Measurements from ENCODE around the gene SNRPB2. TPM values are rescaled to one million over a fixed set of nuclear protein-coding genes. Genes with fewer than 3 reads are reported as not detected.
A peak's percentile ranks its signal among the peaks of the same experiment; 100 is the strongest.

The SNRPB2 gene
- total RNA-seq, 4 donors from 2014 or later = 18.0 to 30.1 (median 20.7) TPM

DNA sequence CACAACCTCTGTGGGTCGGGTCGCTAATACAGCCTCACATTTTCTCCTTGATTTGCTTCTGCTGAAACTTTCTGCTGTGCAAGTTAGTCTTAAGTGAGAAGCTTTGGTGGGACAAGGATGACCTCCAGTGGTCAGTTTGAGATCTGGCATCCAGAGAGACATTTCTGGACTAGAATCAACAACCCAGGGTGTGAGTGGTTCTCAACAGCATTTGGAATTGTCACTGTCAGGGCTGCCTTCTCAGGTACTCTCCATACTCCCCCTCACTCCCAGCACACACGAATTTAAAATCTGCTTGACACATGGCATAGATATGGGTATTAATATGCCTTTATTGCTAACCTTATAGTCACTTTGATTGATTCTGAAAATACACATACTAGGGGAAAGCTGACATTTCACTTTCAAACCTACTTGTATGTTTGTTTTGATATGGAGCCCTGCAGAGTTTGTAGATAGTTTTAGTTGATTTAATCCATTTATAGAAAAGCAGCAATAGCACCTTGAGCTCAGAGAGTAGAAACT, 31.5 kb downstream of the SNRPB2 start:
- Histone ChIP-seq H3K4me3 (no peak overlapping the region), H3K36me3 (no peaks in the 10 kb centered on the region), H3K27me3 (no peaks in the 10 kb centered on the region), H3K9me3 (no peaks in the 10 kb centered on the region), H3K27ac (peak overlapping the region in 2 of 4 donors; percentile 80 to 81), H3K4me1 (peaks cover 0 to 29% (median 10%) of the 10 kb centered on the region in 4 donors)
- WGBS, 2 donors = 0 to 1% methylated on average over 3 of the region's 3 CpGs
- DNase-seq (ENCODE audit: low spot score in 2 of 2) = peak in 1 of 2 donors; percentile 61
- TF ChIP-seq CTCF (IDR thresholded peaks at IDR 0.05) (peak; percentile 51 to 83 (median 68)), POLR2A (IDR thresholded peaks at IDR 0.05) (no peak), EP300 (IDR thresholded peaks at IDR 0.05) (no peak)

- Histone ChIP-seq H3K27me3 (no peaks in the 10 kb centered on the region), H3K4me1 (peaks cover 0 to 19% (median 9%) of the 10 kb centered on the region in 4 donors), H3K27ac (no peak overlapping the region), H3K4me3 (no peak overlapping the region), H3K36me3 (no peaks in the 10 kb centered on the region), H3K9me3 (no peaks in the 10 kb centered on the region)
- DNase-seq (ENCODE audit: low spot score in 2 of 2) = no peak
- TF ChIP-seq POLR2A (IDR thresholded peaks at IDR 0.05) = no peak
- TF ChIP-seq CTCF (IDR thresholded peaks at IDR 0.05) = no peak
- TF ChIP-seq EP300 (IDR thresholded peaks at IDR 0.05) = no peak
- WGBS, 2 donors = 28 to 49% methylated on average over 4 of the region's 4 CpGs
Measured at GRCh38 chr20:16764560-16764959, 34.7 kb downstream of the SNRPB2 start.

- Histone ChIP-seq H3K36me3 (no peaks in the 10 kb centered on the region), H3K27ac (no peak overlapping the region), H3K4me3 (no peak overlapping the region), H3K4me1 (no peaks in the 10 kb centered on the region), H3K9me3 (peaks cover 0 to 8% (median 0%) of the 10 kb centered on the region in 4 donors), H3K27me3 (no peaks in the 10 kb centered on the region)
- no peak for DNase-seq (ENCODE audit: low spot score in 2 of 2)
- TF ChIP-seq POLR2A (IDR thresholded peaks at IDR 0.05) (no peak), EP300 (IDR thresholded peaks at IDR 0.05) (no peak), CTCF (IDR thresholded peaks at IDR 0.05) (no peak)
Measured at GRCh38 chr20:16771213-16771612, 41.4 kb downstream of the SNRPB2 start.

- no peaks in the 10 kb centered on the region for H3K4me1 ChIP-seq
- peaks cover 0 to 8% (median 0%) of the 10 kb centered on the region in 4 donors for H3K9me3 ChIP-seq
- H3K27me3 ChIP-seq = no peaks in the 10 kb centered on the region
- H3K27ac ChIP-seq = no peak overlapping the region
- H3K4me3 ChIP-seq = no peak overlapping the region
- DNase-seq (ENCODE audit: low spot score in 2 of 2) = no peak
- no peaks in the 10 kb centered on the region for H3K36me3 ChIP-seq
- no peak for TF ChIP-seq POLR2A (IDR thresholded peaks at IDR 0.05)
- TF ChIP-seq EP300 (IDR thresholded peaks at IDR 0.05) = no peak
- TF ChIP-seq CTCF (IDR thresholded peaks at IDR 0.05) = no peak
- 59 to 80% methylated on average over 1 of the region's 1 CpG for WGBS, 2 donors
Measured at GRCh38 chr20:16775961-16776360, 46.1 kb downstream of the SNRPB2 start.

DNA sequence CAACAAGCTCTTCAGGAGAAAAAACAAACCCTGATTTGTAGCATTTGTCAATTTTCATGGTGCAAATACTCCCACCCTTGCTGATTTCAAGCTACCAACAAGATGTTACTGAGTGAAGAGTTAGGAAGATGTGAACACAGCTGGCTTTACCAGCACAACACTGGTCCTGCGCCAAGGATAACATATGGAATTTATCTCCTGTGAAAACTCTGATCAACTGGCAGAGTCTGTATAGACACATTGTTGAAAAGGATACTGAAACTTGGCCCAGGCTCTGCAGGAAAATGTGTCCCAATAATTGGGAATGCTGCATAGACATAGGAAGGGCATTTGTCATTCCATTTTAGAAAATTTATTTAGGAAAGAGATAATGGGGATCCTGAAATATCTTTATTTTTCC, 47.3 kb downstream of the SNRPB2 start:
- 80 to 90% methylated on average over 1 of the region's 1 CpG for WGBS, 2 donors
- Histone ChIP-seq H3K4me1 (no peaks in the 10 kb centered on the region), H3K27me3 (no peaks in the 10 kb centered on the region), H3K4me3 (no peak overlapping the region), H3K9me3 (peaks cover 0 to 14% (median 0%) of the 10 kb centered on the region in 4 donors), H3K36me3 (no peaks in the 10 kb centered on the region), H3K27ac (no peak overlapping the region)
- DNase-seq (ENCODE audit: low spot score in 2 of 2) = no peak
- TF ChIP-seq EP300 (IDR thresholded peaks at IDR 0.05) (no peak), CTCF (IDR thresholded peaks at IDR 0.05) (no peak), POLR2A (IDR thresholded peaks at IDR 0.05) (no peak)
